Amniotic epithelial cell (primary cell): ENCODE measurements around the gene ZNF664.

Experiments
- DNase-seq: peaks from one replicate; pipeline ENCODE4 v3.0.0-alpha.2; 2010; ENCODE audit warnings: low read depth

Gene ZNF664

GRCh38 chr12:123972457-123973401, at the start of gene ZNF664, which contains the start of gene CCDC92:
Gene ZNF664, plus strand, starts transcription at chr12:123973215. Its CDS starts 38,930 bp downstream, at chr12:124012145.
Gene CCDC92, minus strand, starts transcription at chr12:123972831. Its CDS starts 28,526 bp downstream, at chr12:123944305.
- DNase-seq, result peak; percentile 79

- no peak for DNase-seq
Measured at GRCh38 chr12:123923927-123924326, 49.1 kb upstream of the ZNF664 start.

DNA sequence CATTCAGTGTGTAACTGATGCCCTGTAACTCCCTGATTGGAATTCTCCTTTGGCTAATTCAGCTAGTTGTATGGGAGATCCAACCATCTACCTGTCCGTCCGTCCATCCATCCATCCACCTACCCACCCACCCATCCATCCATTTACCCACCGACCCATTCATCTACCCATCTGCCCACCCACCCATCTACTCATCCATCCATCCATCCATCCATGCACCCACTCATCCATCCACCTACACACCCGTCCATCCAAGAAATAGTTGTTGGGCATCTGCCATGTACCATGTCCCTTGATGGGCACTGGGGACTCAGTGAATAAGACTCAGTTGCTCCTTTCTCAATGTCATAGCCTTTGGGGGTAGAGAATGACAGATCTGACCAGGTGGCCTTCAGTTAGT, 48.5 kb upstream of the ZNF664 start:
- no peak for DNase-seq

- DNase-seq, result no peak
Measured at GRCh38 chr12:123928274-123928865, 44.6 kb upstream of the ZNF664 start.

GRCh38 chr12:123928897-123929296, 44.1 kb upstream of the ZNF664 start:
- DNase-seq, result no peak

DNA sequence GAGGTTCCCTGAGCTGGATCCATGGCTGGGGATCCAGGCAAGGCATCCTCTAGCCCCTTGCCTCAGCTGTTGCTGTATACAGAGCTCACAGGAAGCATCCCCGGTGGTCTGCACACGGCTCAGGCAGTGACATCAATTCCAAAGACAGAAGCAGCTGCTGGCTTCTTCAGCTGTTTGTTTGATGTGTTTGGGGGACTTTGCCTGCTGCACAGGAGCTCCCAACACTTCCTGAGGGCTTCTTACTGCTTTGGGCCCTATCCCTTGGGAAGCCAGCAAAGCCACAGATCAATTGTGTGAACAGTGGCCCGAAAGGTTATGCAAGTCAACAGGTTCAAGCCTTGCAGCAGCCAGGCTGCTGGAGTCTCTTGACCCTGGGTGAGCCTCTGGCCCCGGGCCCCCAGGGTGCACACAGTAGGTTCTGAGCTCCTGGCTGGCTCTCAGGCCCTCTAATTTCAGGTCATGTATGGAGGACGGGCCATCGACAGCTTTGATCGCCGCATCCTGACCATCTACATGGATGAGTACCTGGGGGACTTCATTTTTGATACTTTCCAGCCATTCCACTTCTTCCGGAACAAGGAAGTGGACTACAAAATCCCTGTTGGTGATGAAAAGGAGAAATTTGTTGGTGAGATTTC, 43.0 kb upstream of the ZNF664 start:
- no peak for DNase-seq

DNA sequence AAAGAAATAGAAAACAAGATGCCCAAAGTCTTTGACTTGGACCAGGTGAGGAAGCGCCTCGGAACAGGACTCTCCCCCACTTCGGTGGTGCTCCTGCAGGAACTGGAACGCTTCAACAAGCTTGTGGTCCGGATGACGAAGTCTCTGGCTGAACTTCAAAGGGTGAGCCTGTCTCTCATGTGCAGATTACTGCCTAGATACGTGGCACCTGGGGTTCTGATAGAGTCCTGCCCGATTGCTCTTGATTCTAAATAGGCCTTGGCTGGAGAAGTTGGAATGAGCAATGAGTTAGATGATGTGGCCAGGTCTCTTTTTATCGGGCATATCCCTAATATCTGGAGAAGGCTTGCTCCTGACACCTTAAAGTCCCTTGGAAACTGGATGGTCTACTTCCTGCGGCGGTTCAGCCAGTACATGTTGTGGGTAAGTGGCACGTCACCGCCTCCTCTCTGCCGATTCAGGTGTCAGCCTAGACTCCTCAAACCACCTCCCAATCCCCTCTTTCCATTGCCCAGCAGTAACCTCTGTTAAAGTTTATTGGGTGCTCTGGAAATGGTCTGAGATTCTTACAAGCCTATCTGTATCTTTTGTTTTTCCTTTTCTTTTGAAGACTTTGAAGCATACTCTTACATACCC, 41.2 kb upstream of the ZNF664 start:
- no peak for DNase-seq

DNA sequence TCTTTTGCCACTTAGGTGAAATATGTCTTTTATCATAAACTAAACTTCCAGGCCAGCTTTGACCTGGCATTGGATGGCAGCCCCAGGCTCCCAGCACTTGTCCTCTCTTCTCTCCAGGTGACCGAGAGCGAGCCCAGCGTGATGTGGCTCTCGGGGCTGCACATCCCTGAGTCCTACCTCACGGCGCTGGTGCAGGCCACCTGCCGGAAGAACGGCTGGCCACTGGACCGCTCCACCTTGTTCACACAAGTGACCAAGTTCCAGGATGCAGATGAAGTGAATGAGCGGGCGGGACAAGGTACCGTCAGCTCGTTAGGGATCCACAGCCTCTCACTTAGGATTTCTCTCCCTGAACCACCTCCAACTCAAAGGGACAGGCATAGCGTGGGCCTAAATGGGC, 39.8 kb upstream of the ZNF664 start:
- no peak for DNase-seq

DNA sequence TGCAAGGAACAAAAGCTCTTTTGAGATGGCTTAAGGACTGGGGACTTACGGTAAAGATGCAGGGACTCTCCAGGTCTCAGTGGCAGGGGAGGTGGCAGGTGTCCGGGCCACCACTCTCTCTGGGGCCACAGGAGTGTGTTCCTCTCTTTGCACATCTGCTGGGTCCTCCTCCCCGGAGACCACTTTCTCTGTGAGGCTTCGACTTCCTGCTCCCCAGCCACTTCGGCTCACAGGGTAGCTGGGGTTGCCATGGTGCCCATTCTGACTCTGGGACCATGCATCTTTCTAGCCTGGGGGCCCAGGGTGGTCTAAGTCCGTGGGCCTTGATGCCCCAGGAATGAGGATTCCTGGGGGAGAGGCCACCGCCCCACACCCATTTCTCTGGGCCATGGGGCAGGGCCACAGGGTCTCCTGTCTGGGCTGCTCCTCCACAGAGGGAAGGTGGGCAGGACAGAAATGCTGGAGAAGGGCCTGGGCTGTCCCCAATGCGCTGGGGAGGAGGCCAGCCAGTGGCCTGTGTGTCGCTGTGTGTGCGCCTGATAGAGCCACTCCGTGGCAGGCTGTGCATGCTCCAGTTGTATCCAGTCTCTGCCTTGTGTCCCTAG, 38.9 kb upstream of the ZNF664 start:
- no peak for DNase-seq

- peak; percentile 88 for DNase-seq
Measured at GRCh38 chr12:123934829-123935228, 38.2 kb upstream of the ZNF664 start.

GRCh38 chr12:123935956-123936355, 37.1 kb upstream of the ZNF664 start:
- DNase-seq, result no peak

DNA sequence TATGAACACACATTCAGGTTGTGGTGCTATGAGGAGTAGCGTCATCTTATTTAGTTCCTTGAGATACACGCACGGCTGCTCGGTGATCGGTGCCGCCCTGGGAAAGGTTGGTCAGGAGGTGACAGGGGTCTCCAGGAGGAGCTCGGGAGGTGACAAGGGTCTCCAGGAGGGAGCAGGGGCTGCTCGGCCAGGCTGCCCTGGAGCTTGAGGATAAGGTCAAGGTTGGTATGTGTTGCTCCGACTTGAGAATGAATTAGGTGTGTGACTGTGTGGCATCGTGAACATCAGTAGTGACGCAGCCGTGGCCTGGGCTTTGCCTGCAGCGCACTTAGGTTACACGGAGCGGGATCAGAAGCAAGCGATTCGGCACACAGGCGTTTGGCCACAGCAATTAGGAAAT, 36.5 kb upstream of the ZNF664 start:
- DNase-seq, result no peak

- DNase-seq, result no peak
Measured at GRCh38 chr12:123936956-123937706, 35.9 kb upstream of the ZNF664 start.

GRCh38 chr12:123937707-123938591, 35.1 kb upstream of the ZNF664 start:
- DNase-seq, result peak; percentile 70

DNA sequence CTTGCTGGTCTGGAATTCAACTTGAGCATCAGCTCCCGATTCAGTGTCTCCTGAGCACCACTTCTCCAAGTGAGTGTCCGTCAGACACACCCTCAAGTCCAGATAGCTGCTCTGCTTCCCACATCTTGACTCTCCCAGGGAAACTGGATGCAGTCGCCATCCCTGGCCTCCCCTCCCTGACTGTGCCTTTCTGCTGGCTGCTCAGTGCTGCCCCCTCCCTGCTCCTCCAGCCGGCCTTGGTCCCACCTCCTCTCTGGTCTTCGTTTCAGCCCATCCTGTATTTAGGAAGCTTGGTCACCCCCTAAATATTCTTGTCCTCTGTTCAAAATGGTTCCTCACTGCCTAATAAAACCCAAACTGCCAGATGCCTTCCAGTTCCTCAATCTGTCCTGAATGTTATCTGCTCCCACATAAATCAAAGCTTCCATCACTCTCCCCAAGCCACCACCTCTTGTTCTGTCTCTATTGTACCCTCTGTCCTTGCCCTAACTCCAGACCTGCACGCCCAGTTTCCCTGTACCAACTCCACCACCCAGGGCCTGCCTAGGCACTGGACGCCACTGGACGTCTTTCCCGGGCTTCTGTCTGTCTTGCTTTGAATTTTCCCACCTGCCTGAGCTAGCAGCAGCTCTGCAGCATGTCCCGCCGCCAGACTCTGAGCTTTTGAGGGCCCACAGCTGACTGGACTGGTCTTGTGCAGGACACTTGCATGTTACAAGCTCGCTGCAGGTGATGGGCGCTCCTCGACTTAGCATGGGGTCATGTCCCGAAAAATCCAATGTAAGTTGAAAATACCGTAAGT, 34.1 kb upstream of the ZNF664 start:
- no peak for DNase-seq

DNA sequence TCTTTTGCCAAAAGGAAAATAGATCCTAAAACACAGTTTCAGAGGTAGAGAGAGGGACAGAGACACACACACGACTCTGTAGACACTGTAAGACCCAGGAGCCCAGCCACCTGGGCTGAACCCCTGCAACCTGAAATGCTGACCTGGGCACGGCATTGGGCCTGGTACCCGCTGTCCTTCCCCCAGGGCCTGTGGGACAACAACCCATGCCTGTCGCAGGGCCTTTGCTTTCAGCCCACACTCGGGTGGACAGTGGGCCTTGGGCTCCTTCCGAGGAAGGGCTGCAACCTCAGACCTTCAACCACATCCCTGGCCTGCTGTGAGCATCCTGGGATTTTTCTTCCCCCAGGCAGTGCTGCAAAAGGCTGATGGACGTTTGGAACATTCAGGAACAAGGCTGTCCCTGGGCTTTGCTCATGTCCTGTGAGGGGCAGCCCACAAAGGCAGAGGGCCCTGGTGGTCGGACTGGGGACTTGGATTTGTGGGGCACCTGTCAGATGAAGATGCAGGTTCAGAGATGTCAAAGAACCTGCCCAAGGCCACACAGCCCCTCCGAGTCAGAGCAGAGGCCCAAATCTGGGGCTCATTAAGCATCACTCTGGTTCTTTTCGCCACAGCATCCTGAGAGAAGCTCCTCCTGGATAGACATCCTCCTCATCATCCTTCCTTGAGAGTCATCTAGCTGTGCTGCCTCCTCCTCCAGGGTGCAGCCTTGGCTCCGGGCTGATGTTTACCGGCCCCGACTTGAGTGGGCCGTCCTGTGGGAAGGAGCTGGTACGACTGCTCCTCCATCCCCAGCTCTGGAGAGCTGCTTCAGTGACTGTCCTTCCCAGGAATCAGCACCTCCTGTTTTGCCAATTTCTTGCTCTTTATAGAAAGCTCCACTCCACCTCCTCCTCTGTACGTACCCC, 33.0 kb upstream of the ZNF664 start:
- DNase-seq, result no peak

DNA sequence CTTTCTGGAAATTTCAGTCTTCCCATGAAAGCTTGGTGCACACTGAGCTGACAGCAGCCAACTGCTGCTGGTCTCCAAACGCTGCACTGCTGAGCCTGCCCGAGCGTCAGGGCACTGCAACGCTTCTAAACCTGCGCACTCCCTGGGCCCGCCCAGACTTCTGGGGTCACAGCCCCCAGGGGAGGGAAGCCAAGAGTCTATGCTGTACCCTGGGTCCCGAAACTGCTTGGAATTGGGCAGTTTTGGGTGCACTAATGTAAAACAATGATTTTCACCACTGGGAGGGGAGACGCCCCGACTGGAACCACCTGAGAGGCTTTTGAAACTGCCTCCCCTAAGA, 32.4 kb upstream of the ZNF664 start:
- DNase-seq, result no peak

DNA sequence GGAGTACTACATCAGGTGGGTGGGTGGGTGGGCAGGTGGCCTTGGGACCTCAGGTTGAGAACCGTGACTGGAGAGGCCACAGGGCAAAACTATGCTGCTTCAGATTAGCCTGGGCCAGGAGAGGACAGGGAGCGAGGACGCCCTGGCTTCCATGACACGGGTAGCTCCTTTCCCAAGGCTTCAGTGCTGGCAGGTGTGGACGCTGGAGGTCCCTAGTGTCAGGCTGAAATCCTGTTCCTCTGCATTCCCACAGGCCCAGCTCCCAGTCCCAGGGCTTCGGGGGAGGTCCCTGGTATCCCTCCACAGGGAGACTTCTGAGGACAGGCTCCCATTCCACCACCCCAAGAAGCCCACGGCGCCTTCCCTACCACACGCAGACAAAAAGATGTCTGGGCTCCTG, 32.0 kb upstream of the ZNF664 start:
- DNase-seq, result no peak
